Measurements from ENCODE around the gene HSPH1.

DNA sequence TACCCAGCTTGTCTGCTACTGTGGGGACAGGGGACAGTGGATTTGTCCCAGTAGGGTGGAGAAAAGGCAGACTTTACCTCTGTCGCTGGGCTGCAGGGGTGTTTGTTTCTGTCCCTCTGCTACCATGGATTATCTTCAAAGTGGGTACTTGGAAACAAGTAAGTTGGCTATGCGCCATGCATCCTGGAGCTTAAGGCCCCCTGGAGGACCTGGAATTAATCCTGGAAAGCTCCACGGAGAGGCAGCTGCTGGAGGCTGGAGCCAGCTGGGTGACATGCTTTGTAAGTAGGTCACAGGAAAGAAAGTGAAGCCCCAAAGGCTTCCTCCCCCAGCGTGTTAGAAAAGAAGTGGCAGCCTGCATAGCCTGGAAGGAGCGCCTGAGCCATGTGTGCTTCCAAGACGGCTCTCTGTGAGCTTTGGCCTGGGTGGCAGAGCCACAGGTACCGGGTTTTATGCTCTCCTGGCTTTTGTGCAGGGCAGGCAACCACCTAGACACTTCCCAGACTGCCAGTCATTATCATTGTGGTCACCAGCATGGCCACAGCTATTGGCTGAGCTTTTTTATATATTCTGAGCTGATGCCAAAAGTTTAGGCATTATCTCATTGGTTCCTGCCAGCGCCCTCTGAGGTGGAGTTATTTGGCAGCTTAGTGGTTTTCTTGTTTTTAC is 47.6 kb upstream of the HSPH1 start:
- TF ChIP-seq POLR2AphosphoS5 (IDR thresholded peaks at IDR 0.05) (no peak), CTCF (IDR thresholded peaks at IDR 0.05) (no peak), POLR2A (IDR thresholded peaks at IDR 0.05) (no peak), EP300 (IDR thresholded peaks at IDR 0.05) (no peak)
